HCT116 (cell line): ENCODE data around the gene CT47C1. TPM values are rescaled to one million over a fixed set of nuclear protein-coding genes. Genes with fewer than 3 reads are reported as not detected.
A peak's percentile ranks its signal among the peaks of the same experiment; 100 is the strongest.

Experiments
- ATAC-seq: fragments of 200-7000 bp; cut with Tn5 transposase; 2 replicates; pipeline ENCODE4 v1.9.1; 2020; ENCODE audit warnings: mild to moderate bottlenecking, moderate library complexity
- BruUV-seq: library from RNA; stranded (reverse); fragments of 400-500 nt; replicated peaks from 2 replicates; lab custom pipeline; 2021; lab: Mats Ljungman, UMichigan
- CTCF ChIA-PET: fragments of 300-600 bp; sonication (Branson Sonifier 250); formaldehyde crosslinking; loops from one replicate; lab custom pipeline; 2021; ENCODE audit warnings: antibody characterized with exemption; lab: Charles Lee
- POLR2A ChIA-PET: fragments of 300-600, 350-600 bp; sonication (Branson Sonifier 250); formaldehyde crosslinking; loops from one replicate; lab custom pipeline; 2021; ENCODE audit warnings: antibody characterized with exemption; lab: Charles Lee
- RAD21 ChIA-PET, 2 experiments: fragments of 300-600 bp; sonication (Branson Sonifier 250); formaldehyde crosslinking; loops; one replicate each; lab custom pipeline; 2023; ENCODE audit warnings: low total read pairs in 2 of 2; ENCODE audit not compliant: uncharacterized antibody in 2 of 2, unreplicated experiment in 2 of 2, low non-redundant PET in 1 of 2; lab: Charles Lee
- DNase-seq: peaks from one replicate; pipeline ENCODE4 v3.0.0-alpha.2; 2010; ENCODE audit warnings: low read depth, low spot score
- H2AFZ ChIP-seq: fragments of 200-600 bp; shearing (Covaris generic), sonication (generic); 2 replicates; pipeline ENCODE4 v1.6.1; 2017; ENCODE audit warnings: low read depth, mixed run types, mixed read lengths, antibody characterized with exemption, low read length; ENCODE audit not compliant: poor library complexity, severe bottlenecking
- H3K27ac ChIP-seq: 2 replicates; pipeline ENCODE4 v1.5.1; 2012; ENCODE audit warnings: low read depth, low read length
- H3K27me3 ChIP-seq: fragments of 200-600 bp; sonication (generic); 2 replicates; pipeline ENCODE4 v1.6.1; 2016; ENCODE audit warnings: mixed run types, low read length, mixed read lengths; ENCODE audit not compliant: insufficient read depth
- H3K36me3 ChIP-seq, 2 experiments: fragments of 200-500 bp in 1 of 2; fragments of 200-600 bp in 1 of 2; sonication (Bioruptor generic) in 1 of 2; sonication (generic) in 1 of 2; 2 replicates each; pipeline versions ENCODE4 v1.5.1 to v1.6.1; 2014 to 2016; ENCODE audit warnings: low read length in 2 of 2, inconsistent platforms in 1 of 2, mixed read lengths in 1 of 2, mixed run types in 1 of 2; ENCODE audit not compliant: insufficient read depth in 2 of 2, control insufficient read depth in 1 of 2
- H3K4me1 ChIP-seq, 2 experiments: fragments of 200-600 bp in 1 of 2; sonication (generic) in 1 of 2; 2 replicates each; pipeline versions ENCODE4 v1.5.1 to v1.6.1; 2012 to 2017; ENCODE audit warnings: low read length in 2 of 2, inconsistent platforms in 1 of 2, mild to moderate bottlenecking in 1 of 2, mixed read lengths in 1 of 2, mixed run types in 1 of 2, moderate library complexity in 1 of 2; ENCODE audit not compliant: insufficient read depth in 2 of 2, control insufficient read depth in 1 of 2
- H3K4me2 ChIP-seq: fragments of 200-600 bp; sonication (generic); 2 replicates; pipeline ENCODE4 v1.6.1; 2017; ENCODE audit warnings: mixed run types, low read length, mixed read lengths
- H3K4me3 ChIP-seq, 2 experiments: fragments of 200-600 bp in 1 of 2; sonication (generic) in 1 of 2; replicated peaks in 1 of 2; 2 replicates each; pipeline ENCODE4 v1.5.1; 2011 to 2016; ENCODE audit warnings: low read length in 2 of 2, control low read depth in 1 of 2, low read depth in 1 of 2, mild to moderate bottlenecking in 1 of 2, mixed read lengths in 1 of 2, mixed run types in 1 of 2
- H3K79me2 ChIP-seq: fragments of 200-600 bp; sonication (generic); 2 replicates; pipeline ENCODE4 v1.6.1; 2017; ENCODE audit warnings: mild to moderate bottlenecking, mixed run types, low read length, moderate library complexity, mixed read lengths; ENCODE audit not compliant: insufficient read depth
- H3K9ac ChIP-seq: fragments of 200-600 bp; sonication (generic); 2 replicates; pipeline ENCODE4 v1.6.1; 2016; ENCODE audit warnings: low read length, mixed read lengths
- H3K9me2 ChIP-seq: fragments of 200-600 bp; sonication (generic), shearing (Covaris generic); 2 replicates; pipeline ENCODE4 v1.6.1; 2017; ENCODE audit warnings: mixed run types, mild to moderate bottlenecking, moderate library complexity; ENCODE audit not compliant: insufficient read depth
- H3K9me3 ChIP-seq, 2 experiments: fragments of 200-500 bp in 1 of 2; fragments of 200-600 bp in 1 of 2; sonication (Bioruptor generic) in 1 of 2; sonication (generic) in 1 of 2; 2 replicates each; pipeline ENCODE4 v1.6.1; 2014 to 2017; ENCODE audit warnings: low read length in 2 of 2, mixed read lengths in 2 of 2, inconsistent platforms in 1 of 2, low read depth in 1 of 2, mild to moderate bottlenecking in 1 of 2, mixed run types in 1 of 2, moderate library complexity in 1 of 2; ENCODE audit not compliant: control insufficient read depth in 1 of 2, insufficient read depth in 1 of 2
- H4K20me1 ChIP-seq: fragments of 200-600 bp; sonication (generic), shearing (Covaris generic); 2 replicates; pipeline ENCODE4 v1.6.1; 2017; ENCODE audit warnings: mixed run types, mild to moderate bottlenecking, moderate library complexity; ENCODE audit not compliant: insufficient read depth
- CBX3 ChIP-seq: IDR thresholded peaks from 2 replicates; pipeline ENCODE4 v1.6.1; 2012; ENCODE audit warnings: low read depth
- EZH2phosphoT487 ChIP-seq: fragments of 200-600 bp; IDR thresholded peaks from 2 replicates; pipeline ENCODE4 v1.6.1; 2018; ENCODE audit warnings: antibody characterized with exemption, borderline replicate concordance
- RAD21 ChIP-seq: IDR thresholded peaks from 2 replicates; pipeline ENCODE4 v1.6.1; 2012; ENCODE audit warnings: low read depth, mild to moderate bottlenecking
- SIN3A ChIP-seq: IDR thresholded peaks from 2 replicates; pipeline ENCODE4 v1.6.1; 2012; ENCODE audit warnings: low read depth
- TCF7L2 ChIP-seq: IDR thresholded peaks from 2 replicates; pipeline ENCODE4 v1.7.0; 2011; ENCODE audit warnings: borderline replicate concordance, inconsistent platforms; ENCODE audit not compliant: insufficient read depth, insufficient read length; ENCODE audit errors: extremely low read depth
- ZNF274 ChIP-seq: fragments of 200-500 bp; sonication (Bioruptor generic); IDR thresholded peaks from 2 replicates; pipeline ENCODE4 v1.6.1; 2014; ENCODE audit warnings: mild to moderate bottlenecking, low read depth, low read length, inconsistent platforms
- intact Hi-C: fragments of 100-400 bp; cut with micrococcal nuclease; formaldehyde crosslinking; loops from 2 replicates; pipeline ENCODE4 v1.10.0; 2022
- total RNA-seq: library from RNA; stranded (reverse); gene quantifications from one replicate; pipeline ENCODE4 v1.2.1, GENCODE V29; 2021; ENCODE audit not compliant: unreplicated experiment
- TF ChIP-seq, protein P1 (sequence below), 3 experiments: fragments of 200-600 bp in 1 of 3; sonication (generic) in 1 of 3; IDR thresholded peaks in 2 of 3; conservative IDR thresholded peaks in 1 of 3; 2 replicates each; pipeline ENCODE4 v1.5.1; 2012 to 2017; ENCODE audit warnings: low read depth in 2 of 3, low read length in 2 of 3, antibody characterized with exemption in 1 of 3, borderline replicate concordance in 1 of 3, control low read depth in 1 of 3, mild to moderate bottlenecking in 1 of 3, mixed read lengths in 1 of 3, mixed run types in 1 of 3, moderate library complexity in 1 of 3; ENCODE audit not compliant: insufficient read depth in 1 of 3

CT47C1 gene
- total RNA-seq, 1 experiment from 2014 or later = not detected

DNA sequence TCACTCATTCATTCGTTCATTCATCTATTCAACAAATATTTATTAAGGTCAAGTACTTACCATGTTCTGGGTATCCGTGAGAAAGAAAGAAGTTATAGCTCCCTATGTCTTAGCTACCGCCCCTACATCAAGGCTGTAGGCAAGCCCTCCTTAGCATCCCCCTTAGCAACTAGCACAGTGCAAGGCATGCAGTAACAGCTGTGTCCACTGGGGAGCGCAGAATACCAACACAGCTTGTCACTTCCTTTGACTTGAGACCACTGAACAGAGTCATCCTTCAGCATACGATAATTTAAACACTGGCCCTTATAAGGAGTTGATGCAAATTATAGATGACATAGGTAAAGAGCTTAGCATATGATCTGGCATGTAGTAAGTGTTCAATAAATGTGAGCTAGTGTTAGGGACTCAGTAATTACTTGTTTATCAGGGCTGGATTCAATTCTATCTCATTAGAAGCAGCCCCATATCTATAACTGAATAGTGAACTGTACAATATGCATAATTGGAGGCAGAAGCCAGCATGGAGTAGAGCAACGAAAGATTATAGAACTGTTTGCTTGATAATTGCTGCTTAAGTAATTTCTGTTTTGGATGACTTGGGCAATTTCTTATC is 46.1 kb downstream of the CT47C1 start:
- no peak overlapping the region for H3K27ac ChIP-seq
- ChIA-PET POLR2A (no interaction called here), RAD21 (no interaction called here), CTCF (interaction anchor here (0.7 to 1.4 kb wide), 5 partner anchors 18 to 76 kb away, joined by 3 to 6 read pairs (median 3); no protein-coding TSS in a partner anchor)
- peak; percentile 99 for ATAC-seq
- H3K36me3 ChIP-seq = no peaks in the 10 kb centered on the region
- no peak overlapping the region for H3K9ac ChIP-seq
- TF ChIP-seq, protein P1, sequence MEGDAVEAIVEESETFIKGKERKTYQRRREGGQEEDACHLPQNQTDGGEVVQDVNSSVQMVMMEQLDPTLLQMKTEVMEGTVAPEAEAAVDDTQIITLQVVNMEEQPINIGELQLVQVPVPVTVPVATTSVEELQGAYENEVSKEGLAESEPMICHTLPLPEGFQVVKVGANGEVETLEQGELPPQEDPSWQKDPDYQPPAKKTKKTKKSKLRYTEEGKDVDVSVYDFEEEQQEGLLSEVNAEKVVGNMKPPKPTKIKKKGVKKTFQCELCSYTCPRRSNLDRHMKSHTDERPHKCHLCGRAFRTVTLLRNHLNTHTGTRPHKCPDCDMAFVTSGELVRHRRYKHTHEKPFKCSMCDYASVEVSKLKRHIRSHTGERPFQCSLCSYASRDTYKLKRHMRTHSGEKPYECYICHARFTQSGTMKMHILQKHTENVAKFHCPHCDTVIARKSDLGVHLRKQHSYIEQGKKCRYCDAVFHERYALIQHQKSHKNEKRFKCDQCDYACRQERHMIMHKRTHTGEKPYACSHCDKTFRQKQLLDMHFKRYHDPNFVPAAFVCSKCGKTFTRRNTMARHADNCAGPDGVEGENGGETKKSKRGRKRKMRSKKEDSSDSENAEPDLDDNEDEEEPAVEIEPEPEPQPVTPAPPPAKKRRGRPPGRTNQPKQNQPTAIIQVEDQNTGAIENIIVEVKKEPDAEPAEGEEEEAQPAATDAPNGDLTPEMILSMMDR (IDR thresholded peaks at IDR 0.05 in 2 of 3, conservative IDR thresholded peaks at IDR 0.05 in 1 of 3; ENCODE audit: borderline replicate concordance in 1 of 3, insufficient read depth in 1 of 3, low read depth in 2 of 3, low read length in 2 of 3) = peak; percentile 38 to 76 (median 66); a peak in 5 of 6 replicates
- no peak for TF ChIP-seq CBX3
- TF ChIP-seq EZH2phosphoT487 = no peak
- no peak for TF ChIP-seq SIN3A
- TF ChIP-seq TCF7L2 = no peak
- TF ChIP-seq ZNF274 = no peak
- peak; percentile 65 for TF ChIP-seq RAD21
- H3K79me2 ChIP-seq = no peaks in the 10 kb centered on the region
- no peaks in the 10 kb centered on the region for H3K9me3 ChIP-seq
- H3K4me3 ChIP-seq = no peak overlapping the region
- no peak overlapping the region for H2AFZ ChIP-seq
- no peaks in the 10 kb centered on the region for H3K9me2 ChIP-seq
- no peak overlapping the region for H3K4me2 ChIP-seq
- no TSS peak for BruUV-seq
- H3K4me1 ChIP-seq = no peaks in the 10 kb centered on the region
- intact Hi-C loops = loop anchor here (1.0 kb wide), 2 partner anchors 62 to 99 kb away; no protein-coding TSS in a partner anchor
- no peaks in the 10 kb centered on the region for H3K27me3 ChIP-seq
- no peaks in the 10 kb centered on the region; the same call in 1 of the 2 replicates for H4K20me1 ChIP-seq
- DNase-seq = peak; percentile 27
